Body of pancreas (tissue), 4 donors: ENCODE measurements around the gene KRTAP10-1. TPM values are rescaled to one million over a fixed set of nuclear protein-coding genes. Genes with fewer than 3 reads are reported as not detected.

Experiments
- ATAC-seq: fragments of 150-250 bp; one replicate; pipeline ENCODE4 v1.9.1; 2016
- DNase-seq, 4 donors: peaks; one replicate each; pipeline ENCODE4 v3.0.0-alpha.2; 2019
- H3K27ac ChIP-seq, 4 donors: fragments of 200-600 bp; sonication (generic); 1 replicate in 3 of 4; 2 replicates in 1 of 4; pipeline versions ENCODE4 v1.5.1 to v1.6.1; 2016 to 2019; ENCODE audit warnings: mild to moderate bottlenecking in 1 of 4, mixed read lengths in 1 of 4, moderate library complexity in 1 of 4
- H3K27me3 ChIP-seq, 2 donors: fragments of 200-600 bp; sonication (generic); one replicate each; pipeline ENCODE4 v1.6.0; 2016; ENCODE audit warnings: mild to moderate bottlenecking in 1 of 2
- H3K36me3 ChIP-seq, 2 donors: fragments of 200-600 bp; sonication (generic); replicated peaks in 1 of 2; 2 replicates each; pipeline ENCODE4 v1.5.1; 2016; ENCODE audit warnings: low read depth in 2 of 2; ENCODE audit not compliant: insufficient read depth in 1 of 2
- H3K4me1 ChIP-seq: fragments of 200-600 bp; sonication (generic); one replicate; pipeline ENCODE4 v1.6.0; 2016
- H3K4me3 ChIP-seq, 2 donors: fragments of 200-600 bp; sonication (generic); 1 replicate in 1 of 2; 2 replicates in 1 of 2; pipeline ENCODE4 v1.5.1; 2016 to 2019
- H3K9me3 ChIP-seq, 3 donors: fragments of 200-600 bp; sonication (generic); 1 replicate in 2 of 3; 2 replicates in 1 of 3; pipeline ENCODE4 v1.5.1; 2016
- CTCF ChIP-seq, 7 experiments: fragments of 450-650 bp in 4 of 7; fragments of 200-600 bp in 3 of 7; sonication (generic) in 3 of 7; IDR thresholded peaks; one replicate each; pipeline ENCODE4 v1.5.1; 2016 to 2019; ENCODE audit warnings: antibody characterized with exemption in 7 of 7
- POLR2A ChIP-seq, 3 donors: fragments of 450-650 bp; IDR thresholded peaks; one replicate each; pipeline ENCODE4 v1.6.1; 2016; ENCODE audit warnings: antibody characterized with exemption in 3 of 3, mild to moderate bottlenecking in 2 of 3
- WGBS, 2 donors: methylation state at CpG; one replicate each; pipeline ENCODE4 v1.1.5; 2017; 5-methylcytosine and 5-hydroxymethylcytosine counted together
- intact Hi-C: fragments of 100-400 bp; cut with DNase I; formaldehyde crosslinking; loops from one replicate; pipeline ENCODE4 v1.15.1; 2023
- total RNA-seq, 2 donors: library from RNA; depleted of rRNA; stranded (reverse); fragments of >200 nt; gene quantifications; one replicate each; pipeline ENCODE4 v1.1.0, GENCODE V29; 2016

KRTAP10-1 gene
- total RNA-seq, 2 donors from 2014 or later = not detected

DNA sequence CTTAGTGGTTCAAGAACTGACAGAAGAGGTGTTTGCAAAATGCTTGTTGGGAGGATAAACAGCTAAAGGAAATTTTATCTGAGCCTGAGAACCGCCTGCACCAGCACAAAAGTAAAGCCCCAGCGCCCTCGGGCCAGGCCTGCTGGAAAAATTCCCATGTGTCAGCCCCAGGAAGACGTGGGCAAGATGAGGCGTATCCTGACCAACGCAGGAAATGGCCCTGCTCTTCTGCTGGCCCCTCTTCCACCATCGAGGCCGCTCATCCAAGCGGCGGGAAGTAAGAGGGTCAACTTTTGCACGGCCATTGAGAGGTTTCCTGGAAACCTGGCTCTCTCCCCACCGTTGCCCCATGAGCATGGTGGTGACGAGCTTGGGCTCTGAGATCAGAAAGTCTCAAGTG, 45.0 kb downstream of the KRTAP10-1 start:
- H3K36me3 ChIP-seq = no peaks in the 10 kb centered on the region
- WGBS, 2 donors = 70 to 87% methylated on average over 13 of the region's 13 CpGs
- no peak for ATAC-seq

GRCh38 chr21:44494418-44494817, 45.6 kb downstream of the KRTAP10-1 start:
- no peak for ATAC-seq
- Histone ChIP-seq H3K9me3 (peaks cover 0 to 11% (median 0%) of the 10 kb centered on the region in 3 donors), H3K4me1 (peaks cover 17% of the 10 kb centered on the region), H3K36me3 (no peaks in the 10 kb centered on the region), H3K27me3 (no peaks in the 10 kb centered on the region), H3K4me3 (no peak overlapping the region), H3K27ac (no peak overlapping the region)
- intact Hi-C loops = no loop called here
- TF ChIP-seq POLR2A (IDR thresholded peaks at IDR 0.05) (no peak), CTCF (IDR thresholded peaks at IDR 0.05) (no peak)
- no peak for DNase-seq
- 86 to 88% methylated on average over 17 of the region's 17 CpGs for WGBS, 2 donors

More for the DNA sequence above, 45.0 kb downstream of the KRTAP10-1 start:
- no peaks in the 10 kb centered on the region for H3K27me3 ChIP-seq
- H3K4me3 ChIP-seq = no peak overlapping the region
- no peak for TF ChIP-seq POLR2A (IDR thresholded peaks at IDR 0.05)
- no peak for TF ChIP-seq CTCF (IDR thresholded peaks at IDR 0.05)
- intact Hi-C loops = no loop called here
- no peak for DNase-seq
- peaks cover 0 to 11% (median 0%) of the 10 kb centered on the region in 3 donors for H3K9me3 ChIP-seq
- H3K4me1 ChIP-seq = peaks cover 17% of the 10 kb centered on the region
- H3K27ac ChIP-seq = no peak overlapping the region

DNA sequence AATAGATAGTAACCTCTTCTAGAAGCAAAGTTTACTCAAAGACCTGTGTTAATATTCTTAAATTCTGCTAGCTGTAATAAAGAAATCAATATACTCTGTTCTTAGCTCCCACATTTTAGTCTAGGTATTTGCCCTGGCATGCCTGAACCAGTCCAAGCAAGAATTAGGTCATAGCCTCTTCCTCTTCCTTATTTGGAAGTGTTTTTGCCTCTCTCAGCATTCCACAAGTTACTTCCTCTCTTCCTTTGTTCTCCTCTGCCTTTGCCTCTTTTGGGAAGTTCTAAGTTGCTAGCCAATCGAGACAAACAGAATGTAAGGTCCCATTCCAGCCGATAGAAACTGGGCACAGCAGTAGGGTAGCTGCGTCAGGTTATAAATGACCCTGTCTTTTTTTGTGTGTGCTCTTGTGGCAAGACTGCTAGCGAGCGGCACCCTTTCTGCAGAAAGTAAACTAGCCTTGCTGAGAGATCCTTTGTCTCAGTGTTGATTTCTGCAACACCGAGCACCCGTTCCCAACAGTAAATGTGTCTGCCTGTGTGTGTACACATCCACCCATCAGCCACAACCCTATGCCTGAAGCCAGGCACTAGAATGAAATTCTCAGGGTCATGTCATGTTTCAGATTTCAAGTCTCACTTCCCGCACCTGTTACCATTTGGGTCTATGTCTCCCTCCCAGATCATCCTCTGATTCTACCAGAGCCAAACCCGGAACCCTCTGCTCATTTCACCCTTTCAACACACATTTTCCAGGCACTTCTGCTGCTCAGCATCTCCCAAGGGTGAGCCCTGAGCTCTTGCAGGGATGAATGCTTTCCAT, 47.2 kb downstream of the KRTAP10-1 start:
- DNase-seq = no peak
- whole genome bisulfite sequencing, 2 donors = 79 to 88% methylated on average over 9 of the region's 9 CpGs
- H3K27me3 ChIP-seq = no peaks in the 10 kb centered on the region
- TF ChIP-seq POLR2A (IDR thresholded peaks at IDR 0.05) (no peak), CTCF (IDR thresholded peaks at IDR 0.05) (no peak)
- H3K9me3 ChIP-seq = peaks cover 0 to 11% (median 0%) of the 10 kb centered on the region in 3 donors
- H3K4me3 ChIP-seq = no peak overlapping the region
- ATAC-seq = no peak
- peaks cover 5% of the 10 kb centered on the region for H3K4me1 ChIP-seq
- H3K36me3 ChIP-seq = no peaks in the 10 kb centered on the region
- intact Hi-C loops = no loop called here
- no peak overlapping the region for H3K27ac ChIP-seq

DNA sequence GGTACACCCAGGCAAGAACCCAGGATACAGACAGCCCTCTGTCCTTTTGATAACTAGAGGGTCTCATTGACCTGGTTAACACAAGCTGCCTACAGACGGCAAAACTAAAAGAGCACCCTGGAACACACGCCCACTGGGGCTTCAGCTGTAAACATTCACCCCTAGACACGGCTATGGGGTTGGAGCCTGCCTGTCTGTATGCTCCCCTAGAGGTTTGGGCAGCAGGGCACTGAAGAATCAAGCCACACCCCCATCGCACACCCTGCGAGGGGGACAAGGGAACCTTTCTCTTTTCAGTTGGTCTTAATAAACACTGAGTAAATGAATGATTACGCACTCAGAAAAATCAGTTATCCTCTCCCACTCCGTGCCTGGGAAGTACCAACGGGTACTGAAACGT, 49.2 kb downstream of the KRTAP10-1 start:
- Histone ChIP-seq H3K36me3 (no peaks in the 10 kb centered on the region), H3K27ac (no peak overlapping the region), H3K27me3 (no peaks in the 10 kb centered on the region), H3K9me3 (peaks cover 0 to 11% (median 0%) of the 10 kb centered on the region in 3 donors), H3K4me3 (no peak overlapping the region), H3K4me1 (no peaks in the 10 kb centered on the region)
- no peak for TF ChIP-seq CTCF (IDR thresholded peaks at IDR 0.05)
- no peak for TF ChIP-seq POLR2A (IDR thresholded peaks at IDR 0.05)
- DNase-seq (no peak), ATAC-seq (no peak)
- 53 to 61% methylated on average over 9 of the region's 9 CpGs for WGBS, 2 donors
- intact Hi-C loops = no loop called here

GRCh38 chr21:44490405-44490804, 49.6 kb downstream of the KRTAP10-1 start:
- Histone ChIP-seq H3K4me3 (no peak overlapping the region), H3K9me3 (peaks cover 0 to 11% (median 0%) of the 10 kb centered on the region in 3 donors), H3K27ac (no peak overlapping the region), H3K27me3 (no peaks in the 10 kb centered on the region), H3K36me3 (no peaks in the 10 kb centered on the region), H3K4me1 (no peaks in the 10 kb centered on the region)
- intact Hi-C loops = no loop called here
- TF ChIP-seq POLR2A (IDR thresholded peaks at IDR 0.05) = no peak
- no peak for TF ChIP-seq CTCF (IDR thresholded peaks at IDR 0.05)
- no peak for ATAC-seq
- WGBS, 2 donors = 85 to 90% methylated on average over 19 of the region's 19 CpGs
- DNase-seq = no peak
